ENCODE measurements around the gene PPP1R36.
"Not testable (repeated sequence)": the region's sequence is repeated elsewhere in the genome, so short reads cannot be mapped to it uniquely, and the experiment has no call there.

The PPP1R36 gene

GRCh38 chr14:64569646-64570045 lies 19.9 kb downstream of the PPP1R36 start:
- DNase-seq: not testable (repeated sequence)

DNA sequence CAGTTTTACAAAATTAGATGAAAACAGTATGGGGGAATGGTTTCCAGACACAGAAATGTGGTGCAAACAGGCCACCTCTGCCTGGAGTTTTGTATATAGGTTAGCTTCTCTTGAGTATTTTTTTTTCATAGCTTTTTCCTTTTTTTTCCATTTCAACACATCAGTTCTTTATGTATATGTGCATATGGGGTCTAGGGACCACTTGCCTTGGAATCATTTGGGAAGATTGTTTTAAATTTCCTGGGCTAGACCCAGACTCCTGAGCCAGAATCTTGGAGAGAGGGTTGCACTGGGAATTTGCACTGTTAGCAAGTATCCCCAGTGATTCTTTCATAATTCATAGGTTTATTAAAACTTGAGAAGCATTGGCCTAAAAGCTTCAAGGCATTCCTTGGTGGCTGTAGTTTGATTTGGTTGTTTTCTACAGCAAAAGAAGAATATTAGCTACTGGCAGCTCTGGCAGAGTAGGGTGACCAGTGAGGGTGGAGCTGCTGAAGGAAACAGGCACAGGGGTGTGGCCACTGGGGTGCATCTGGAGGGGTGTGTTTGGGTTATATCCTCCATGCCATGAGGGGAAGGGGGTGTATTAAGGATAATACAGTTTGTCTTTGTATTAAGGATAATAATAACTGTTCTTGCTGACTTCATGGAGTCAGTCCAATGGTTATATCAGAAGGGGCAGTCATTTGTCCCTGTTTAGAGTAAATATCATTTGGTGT lies 22.8 kb downstream of the PPP1R36 start:
- DNase-seq: no peak

DNA sequence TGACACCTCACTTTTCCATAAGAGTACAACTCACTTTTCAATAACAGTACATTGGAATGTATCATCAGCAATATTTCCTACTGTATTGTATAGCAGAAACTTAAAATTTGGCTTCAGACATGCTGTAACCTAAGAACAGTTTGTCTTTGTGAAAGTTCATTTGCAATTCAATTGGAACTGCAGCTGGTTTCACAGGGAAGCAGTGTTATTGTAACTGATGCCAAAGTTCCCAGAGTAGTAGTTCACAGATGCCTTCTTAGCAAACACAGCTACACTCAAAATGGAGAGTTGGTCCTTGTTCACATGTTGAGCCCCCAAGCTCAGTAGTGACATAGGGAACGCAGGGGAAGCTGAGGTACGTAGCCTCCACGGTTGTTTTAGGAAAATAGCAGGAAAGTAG lies 23.3 kb downstream of the PPP1R36 start:
- DNase-seq: no peak

- DNase-seq: no peak
These were observed 24.8 kb downstream of the PPP1R36 start for GRCh38 chr14:64574371-64575107.

GRCh38 chr14:64577211-64577610 lies 27.4 kb downstream of the PPP1R36 start:
- no peak for DNase-seq

DNA sequence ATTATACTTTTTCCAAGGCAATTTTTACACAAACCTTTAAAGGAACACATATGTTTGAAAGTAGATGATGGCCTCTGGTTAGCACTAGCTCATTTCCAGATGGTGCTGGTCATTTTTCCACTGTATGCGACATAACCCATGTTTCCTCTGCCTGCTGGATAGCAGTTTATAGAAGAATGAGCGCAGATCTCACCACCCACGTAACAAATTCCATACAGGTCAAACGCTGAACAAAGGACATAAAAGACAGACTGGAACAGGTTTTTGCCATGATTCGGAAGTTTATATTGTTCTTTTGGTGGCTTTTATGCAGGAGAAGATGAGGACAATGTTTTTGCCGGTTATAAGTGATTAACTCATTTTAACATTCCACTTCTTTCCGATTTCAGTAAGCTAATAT lies 30.7 kb downstream of the PPP1R36 start:
- no peak for DNase-seq

DNA sequence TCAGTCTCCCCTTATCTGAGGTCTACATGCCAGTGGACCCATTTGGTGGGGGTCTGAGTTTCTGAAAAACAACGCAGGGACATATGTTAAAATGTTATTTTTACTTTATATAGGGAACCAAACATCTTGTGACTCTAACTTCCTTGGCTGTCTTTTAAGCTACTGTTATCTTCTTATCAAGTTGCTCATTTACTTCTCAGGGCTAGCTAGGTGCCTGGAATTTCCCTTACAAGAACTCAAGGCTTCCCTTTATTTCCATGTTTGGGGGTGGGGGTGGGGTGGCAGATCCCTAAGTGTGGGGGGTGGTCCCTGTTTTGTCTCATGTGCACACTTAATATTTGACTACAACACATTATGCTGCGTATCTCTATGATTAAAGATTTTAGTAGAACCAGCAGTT lies 31.6 kb downstream of the PPP1R36 start:
- no peak for DNase-seq

- DNase-seq: no peak
These were observed 32.1 kb downstream of the PPP1R36 start for GRCh38 chr14:64581817-64582216.

DNA sequence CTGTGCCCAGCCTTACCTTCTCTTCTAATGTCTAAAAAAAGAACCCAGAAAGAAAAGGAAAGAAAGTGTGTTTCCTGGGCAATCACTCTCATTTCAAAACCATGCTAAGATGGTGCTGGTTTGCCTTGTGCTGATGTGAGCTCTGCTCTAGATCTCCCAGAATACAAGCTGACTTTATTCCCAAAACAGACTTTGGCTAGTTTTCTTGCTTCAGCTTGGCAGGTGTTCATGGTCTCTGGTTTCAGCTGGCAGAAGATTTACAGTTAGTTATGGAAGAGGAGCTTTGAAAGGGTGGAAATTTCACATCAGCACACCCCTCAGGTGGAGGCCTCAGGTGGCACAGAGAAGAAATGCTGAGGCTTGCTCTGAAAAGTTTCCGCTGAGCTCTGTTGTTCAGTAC lies 34.4 kb downstream of the PPP1R36 start:
- no peak for DNase-seq

DNA sequence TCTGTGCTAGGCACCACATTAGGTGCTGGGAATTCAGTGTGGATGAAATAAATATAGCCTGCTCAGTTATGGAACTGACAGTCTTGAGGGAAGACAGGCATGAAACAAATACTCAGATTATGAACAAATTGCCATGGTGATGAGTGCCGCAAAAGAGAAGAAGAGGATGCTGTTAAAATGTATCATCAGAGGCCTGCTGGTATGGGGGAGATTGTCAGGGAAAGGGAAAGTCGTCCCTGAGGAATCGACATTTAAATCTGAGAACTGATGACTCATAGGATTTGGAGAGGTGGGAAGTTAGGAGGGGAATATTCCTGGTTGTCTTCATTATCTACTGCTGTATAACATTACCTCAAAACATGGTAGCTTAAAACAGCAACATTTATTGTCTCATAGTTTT lies 42.0 kb downstream of the PPP1R36 start:
- no peak for DNase-seq

GRCh38 chr14:64594438-64594837 lies 44.7 kb downstream of the PPP1R36 start:
- DNase-seq: no peak

GRCh38 chr14:64598404-64598803 lies 48.6 kb downstream of the PPP1R36 start:
- DNase-seq: no peak

DNA sequence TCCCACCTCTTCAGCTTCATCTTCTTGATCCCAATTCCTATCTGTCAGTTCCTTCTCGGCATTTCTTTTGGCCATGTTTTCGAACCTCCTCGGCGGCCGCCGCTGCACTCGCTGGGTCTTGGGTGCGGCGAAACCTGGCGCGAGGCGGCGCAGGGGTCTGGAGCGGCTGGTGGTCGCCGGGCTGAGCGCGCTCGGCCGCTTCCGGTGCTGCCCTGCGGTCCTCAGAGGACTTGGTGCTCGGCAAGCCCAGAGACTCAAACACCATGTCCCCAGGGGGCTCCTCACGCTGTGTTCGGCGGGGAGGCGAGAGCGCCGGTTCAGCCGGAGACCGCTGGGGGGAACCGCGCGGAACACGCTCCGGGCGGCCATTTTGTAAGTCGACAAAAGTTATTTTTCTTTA lies 51.8 kb downstream of the PPP1R36 start:
- no peak for DNase-seq

GRCh38 chr14:64602826-64603225 lies 53.1 kb downstream of the PPP1R36 start:
- no peak for DNase-seq

GRCh38 chr14:64604001-64604400 lies 54.2 kb downstream of the PPP1R36 start:
- DNase-seq: no peak

GRCh38 chr14:64604881-64605280 lies 55.1 kb downstream of the PPP1R36 start:
- peak; percentile 29 for DNase-seq

DNA sequence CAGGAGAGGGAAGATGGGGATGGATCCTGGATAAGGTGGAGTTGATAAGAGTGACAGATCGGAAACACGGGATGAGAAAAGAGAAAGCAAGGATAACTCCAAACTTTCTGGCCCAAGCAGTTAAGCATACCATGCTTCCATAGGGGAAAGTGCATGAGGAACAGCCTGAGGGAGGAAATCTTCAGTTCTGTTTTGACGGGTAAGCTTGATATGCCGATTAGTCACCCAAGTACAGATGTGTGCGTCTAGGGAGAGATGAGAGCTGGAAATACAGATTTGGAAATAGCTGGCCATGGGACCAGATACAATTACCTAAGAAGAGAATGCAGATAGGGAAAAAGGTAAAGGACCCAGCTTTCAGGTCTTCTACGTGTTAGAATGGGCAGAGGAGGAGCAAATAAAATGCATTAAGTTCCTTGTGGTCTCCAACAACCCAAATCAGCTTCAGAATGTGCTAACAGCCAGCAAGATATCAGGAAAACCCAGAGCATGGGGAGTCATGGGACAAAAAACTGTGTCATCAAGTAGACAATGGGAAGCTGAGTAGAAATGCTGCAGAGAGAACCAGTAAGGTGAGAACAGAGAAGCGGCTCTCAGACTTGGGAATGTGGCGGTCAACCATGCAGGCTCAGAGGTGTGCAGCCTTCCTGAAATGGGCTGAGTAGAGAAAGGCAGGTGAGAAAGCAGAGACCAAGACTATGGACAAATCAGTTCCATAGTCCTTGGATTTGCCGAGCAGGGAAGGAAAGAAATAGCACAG lies 56.3 kb downstream of the PPP1R36 start:
- no peak for DNase-seq

- peak; percentile 97 for DNase-seq
These were observed 60.4 kb downstream of the PPP1R36 start for GRCh38 chr14:64610049-64610746.

- DNase-seq: peak; percentile 44
These were observed 61.7 kb downstream of the PPP1R36 start for GRCh38 chr14:64611358-64612020.

DNA sequence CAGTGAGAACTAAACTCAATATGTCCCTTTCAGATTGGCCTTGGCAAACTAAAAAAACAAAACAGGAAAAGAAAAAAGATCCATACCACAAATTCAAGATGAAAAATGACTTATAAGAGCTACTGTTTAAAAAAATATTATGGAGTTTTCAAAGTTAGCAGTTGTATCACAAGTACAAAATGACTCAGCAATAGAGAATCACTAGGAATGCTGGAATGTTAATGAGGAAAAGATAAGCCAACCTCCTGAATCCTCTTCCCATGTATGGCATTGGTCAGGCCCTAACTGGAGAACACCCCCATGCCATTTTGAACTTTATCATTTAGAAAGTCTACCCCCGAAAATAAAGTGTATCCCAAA lies 62.2 kb downstream of the PPP1R36 start:
- DNase-seq: no peak

GRCh38 chr14:64612971-64613666 lies 63.4 kb downstream of the PPP1R36 start:
- DNase-seq: no peak

- no peak for DNase-seq
These were observed 64.4 kb downstream of the PPP1R36 start for GRCh38 chr14:64614166-64614565.

All from DMS79 (cell line).